HepG2 (cell line): ENCODE data around the gene HAGH. TPM values are rescaled to one million over a fixed set of nuclear protein-coding genes. Genes with fewer than 3 reads are reported as not detected.

ENCODE experiments used
- DMAP1 ChIP-seq: IDR thresholded peaks from 2 replicates; pipeline ENCODE4 v1.6.1; 2016
- GTF3A ChIP-seq: sonication (generic); formaldehyde crosslinking; conservative IDR thresholded peaks from 2 replicates; pipeline ENCODE4 v1.4.0; 2020; ENCODE audit warnings: mild to moderate bottlenecking, missing genetic modification reagents
- NCOA1 ChIP-seq: sonication (generic); formaldehyde crosslinking; IDR thresholded peaks from 2 replicates; pipeline ENCODE4 v1.9.0; 2021; ENCODE audit warnings: missing genetic modification reagents
- RBFOX2 ChIP-seq: fragments of 200-400 bp; formaldehyde crosslinking; IDR thresholded peaks from 2 replicates; pipeline ENCODE4 v1.6.1; 2017; ENCODE audit warnings: low read depth, mild to moderate bottlenecking, low read length
- SMARCE1 ChIP-seq: fragments of 450-650 bp; IDR thresholded peaks from 2 replicates; pipeline ENCODE4 v1.6.1; 2017; ENCODE audit warnings: borderline replicate concordance
- SMYD3 ChIP-seq: sonication (generic); formaldehyde crosslinking; IDR thresholded peaks from 2 replicates; pipeline ENCODE4 v1.8.1; 2023; ENCODE audit warnings: mild to moderate bottlenecking, missing genetic modification reagents
- YEATS2 ChIP-seq: sonication (generic); formaldehyde crosslinking; IDR thresholded peaks from 2 replicates; pipeline ENCODE4 v1.4.0; 2020; ENCODE audit warnings: missing genetic modification reagents, borderline replicate concordance
- ZNF446 ChIP-seq: sonication (generic); formaldehyde crosslinking; IDR thresholded peaks from 2 replicates; pipeline ENCODE4 v1.5.0; 2020; ENCODE audit warnings: mild to moderate bottlenecking, missing genetic modification reagents
- ZSCAN12 ChIP-seq: sonication (generic); formaldehyde crosslinking; IDR thresholded peaks from 2 replicates; pipeline ENCODE4 v1.9.0; 2021; ENCODE audit warnings: mild to moderate bottlenecking, missing genetic modification reagents
- ZSCAN21 ChIP-seq: sonication (generic); formaldehyde crosslinking; IDR thresholded peaks from 2 replicates; pipeline ENCODE4 v1.8.0; 2022; ENCODE audit warnings: mild to moderate bottlenecking, missing genetic modification reagents, moderate library complexity, borderline replicate concordance
- polyA plus RNA-seq, 8 experiments: library from polyadenylated mRNA; depleted of rRNA in 3 of 8; stranded (reverse) in 7 of 8; unstranded in 1 of 8; fragments of >200 nt; fragmentation: Illumina TruSeq in 4 of 8; extraction: Trizol in 4 of 8; gene quantifications; 2 replicates each; pipeline versions ENCODE4 v1.2.1 to v1.2.3, GENCODE V29; 2011 to 2016; ENCODE audit warnings: low read depth in 4 of 8, missing spikeins in 1 of 8, mixed read lengths in 1 of 8; ENCODE audit not compliant: insufficient read depth in 1 of 8
- total RNA-seq, 5 experiments: library from RNA; depleted of rRNA; stranded (reverse); fragments of >200 nt; fragmentation: Illumina TruSeq; extraction: Trizol; gene quantifications; 2 replicates each; pipeline ENCODE4 v1.2.3, GENCODE V29; 2016; ENCODE audit warnings: low read depth in 1 of 5
- TF ChIP-seq, protein P1 (sequence below): IDR thresholded peaks from 2 replicates; pipeline ENCODE4 v1.6.1; 2016; ENCODE audit warnings: control low read depth
- TF ChIP-seq, protein P2 (sequence below): sonication (generic); formaldehyde crosslinking; IDR thresholded peaks from 2 replicates; pipeline ENCODE4 v1.4.0; 2020; ENCODE audit warnings: missing genetic modification reagents, borderline replicate concordance
- TF ChIP-seq, protein P3 (sequence below): IDR thresholded peaks from 2 replicates; pipeline ENCODE4 v1.6.1; 2012; ENCODE audit warnings: inconsistent platforms
- TF ChIP-seq, protein P4 (sequence below): sonication (generic); formaldehyde crosslinking; IDR thresholded peaks from 2 replicates; pipeline ENCODE4 v1.5.1; 2020; ENCODE audit warnings: missing genetic modification reagents, mild to moderate bottlenecking, borderline replicate concordance
- TF ChIP-seq, protein P5 (sequence below): IDR thresholded peaks from 2 replicates; pipeline ENCODE4 v1.4.0; 2020; ENCODE audit warnings: mild to moderate bottlenecking, missing genetic modification reagents
- TF ChIP-seq, protein P6 (sequence below): sonication (generic); formaldehyde crosslinking; IDR thresholded peaks from 2 replicates; pipeline ENCODE4 v1.5.1; 2020; ENCODE audit warnings: mild to moderate bottlenecking, moderate library complexity, missing genetic modification reagents

Gene HAGH
- total and polyA plus RNA-seq, 2 of the 13 experiments (the other 11 are each of a cell fraction or from before 2014, with no cell fraction given), result 70.4 to 95.4 TPM

DNA sequence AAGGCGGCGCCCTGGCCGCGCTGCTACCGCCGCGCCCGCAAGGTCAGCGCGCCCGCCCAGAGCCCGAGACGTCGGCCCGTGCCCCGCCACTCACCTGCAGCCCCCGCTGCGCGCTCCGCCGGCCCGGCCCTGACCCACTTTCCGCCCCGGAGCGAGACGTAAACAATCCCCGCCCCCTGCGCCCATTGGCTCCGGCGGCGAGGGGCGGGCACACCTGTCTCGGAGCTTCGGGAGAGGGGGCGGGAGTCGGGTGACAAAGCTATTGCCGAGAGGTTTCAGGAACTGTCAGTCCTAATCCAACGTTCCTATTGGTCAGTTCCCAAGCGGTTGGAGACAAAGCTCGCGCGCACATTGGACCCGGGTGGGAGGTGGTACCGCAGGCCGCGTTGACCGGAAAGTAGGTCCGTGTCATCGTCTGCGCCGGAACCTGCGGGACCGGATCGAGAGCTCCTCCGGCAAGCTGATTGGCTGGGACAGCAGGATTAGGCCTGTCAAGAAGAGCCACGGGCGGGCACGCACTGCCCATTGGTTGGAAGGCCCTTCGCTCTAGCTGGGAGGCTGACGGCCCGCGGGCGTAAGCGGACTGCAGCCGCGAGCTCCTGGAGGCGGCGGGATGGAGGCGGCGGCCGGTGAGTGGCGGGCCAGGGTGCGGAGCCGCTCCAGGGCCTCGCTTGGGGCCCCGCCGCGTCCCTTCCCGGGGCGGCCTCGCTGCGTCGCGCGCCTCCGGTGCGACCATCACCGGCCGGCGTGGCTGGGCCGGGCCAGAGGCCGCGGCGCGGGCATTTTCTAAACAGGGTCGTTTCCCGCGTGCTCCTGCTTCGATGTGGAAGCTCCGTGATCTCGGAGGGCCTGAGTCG is 44.0 kb downstream of the HAGH start, which contains the start of the genes NUBP2 and SPSB3 (continued):
- TF ChIP-seq ZNF446 (CRISPR knock-in tag) (no peak; the same call in 1 of the 2 replicates), GTF3A (CRISPR knock-in tag) (no peak), ZSCAN12 (no peak), DMAP1 (CRISPR knock-in tag) (peak; percentile 56; the same call in 1 of the 2 replicates), NCOA1 (CRISPR knock-in tag) (no peak), YEATS2 (peak; percentile 90), SMARCE1 (no peak), ZSCAN21 (peak; percentile 20; the same call in 1 of the 2 replicates), RBFOX2 (peak; percentile 85), SMYD3 (CRISPR knock-in tag) (no peak)
- TF ChIP-seq, protein P1, sequence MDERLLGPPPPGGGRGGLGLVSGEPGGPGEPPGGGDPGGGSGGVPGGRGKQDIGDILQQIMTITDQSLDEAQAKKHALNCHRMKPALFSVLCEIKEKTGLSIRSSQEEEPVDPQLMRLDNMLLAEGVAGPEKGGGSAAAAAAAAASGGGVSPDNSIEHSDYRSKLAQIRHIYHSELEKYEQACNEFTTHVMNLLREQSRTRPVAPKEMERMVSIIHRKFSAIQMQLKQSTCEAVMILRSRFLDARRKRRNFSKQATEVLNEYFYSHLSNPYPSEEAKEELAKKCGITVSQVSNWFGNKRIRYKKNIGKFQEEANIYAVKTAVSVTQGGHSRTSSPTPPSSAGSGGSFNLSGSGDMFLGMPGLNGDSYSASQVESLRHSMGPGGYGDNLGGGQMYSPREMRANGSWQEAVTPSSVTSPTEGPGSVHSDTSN (CRISPR knock-in tag), result peak; percentile 94
- TF ChIP-seq, protein P2, sequence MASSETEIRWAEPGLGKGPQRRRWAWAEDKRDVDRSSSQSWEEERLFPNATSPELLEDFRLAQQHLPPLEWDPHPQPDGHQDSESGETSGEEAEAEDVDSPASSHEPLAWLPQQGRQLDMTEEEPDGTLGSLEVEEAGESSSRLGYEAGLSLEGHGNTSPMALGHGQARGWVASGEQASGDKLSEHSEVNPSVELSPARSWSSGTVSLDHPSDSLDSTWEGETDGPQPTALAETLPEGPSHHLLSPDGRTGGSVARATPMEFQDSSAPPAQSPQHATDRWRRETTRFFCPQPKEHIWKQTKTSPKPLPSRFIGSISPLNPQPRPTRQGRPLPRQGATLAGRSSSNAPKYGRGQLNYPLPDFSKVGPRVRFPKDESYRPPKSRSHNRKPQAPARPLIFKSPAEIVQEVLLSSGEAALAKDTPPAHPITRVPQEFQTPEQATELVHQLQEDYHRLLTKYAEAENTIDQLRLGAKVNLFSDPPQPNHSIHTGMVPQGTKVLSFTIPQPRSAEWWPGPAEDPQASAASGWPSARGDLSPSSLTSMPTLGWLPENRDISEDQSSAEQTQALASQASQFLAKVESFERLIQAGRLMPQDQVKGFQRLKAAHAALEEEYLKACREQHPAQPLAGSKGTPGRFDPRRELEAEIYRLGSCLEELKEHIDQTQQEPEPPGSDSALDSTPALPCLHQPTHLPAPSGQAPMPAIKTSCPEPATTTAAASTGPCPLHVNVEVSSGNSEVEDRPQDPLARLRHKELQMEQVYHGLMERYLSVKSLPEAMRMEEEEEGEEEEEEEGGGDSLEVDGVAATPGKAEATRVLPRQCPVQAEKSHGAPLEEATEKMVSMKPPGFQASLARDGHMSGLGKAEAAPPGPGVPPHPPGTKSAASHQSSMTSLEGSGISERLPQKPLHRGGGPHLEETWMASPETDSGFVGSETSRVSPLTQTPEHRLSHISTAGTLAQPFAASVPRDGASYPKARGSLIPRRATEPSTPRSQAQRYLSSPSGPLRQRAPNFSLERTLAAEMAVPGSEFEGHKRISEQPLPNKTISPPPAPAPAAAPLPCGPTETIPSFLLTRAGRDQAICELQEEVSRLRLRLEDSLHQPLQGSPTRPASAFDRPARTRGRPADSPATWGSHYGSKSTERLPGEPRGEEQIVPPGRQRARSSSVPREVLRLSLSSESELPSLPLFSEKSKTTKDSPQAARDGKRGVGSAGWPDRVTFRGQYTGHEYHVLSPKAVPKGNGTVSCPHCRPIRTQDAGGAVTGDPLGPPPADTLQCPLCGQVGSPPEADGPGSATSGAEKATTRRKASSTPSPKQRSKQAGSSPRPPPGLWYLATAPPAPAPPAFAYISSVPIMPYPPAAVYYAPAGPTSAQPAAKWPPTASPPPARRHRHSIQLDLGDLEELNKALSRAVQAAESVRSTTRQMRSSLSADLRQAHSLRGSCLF (CRISPR knock-in tag), result no peak
- TF ChIP-seq, protein P3, sequence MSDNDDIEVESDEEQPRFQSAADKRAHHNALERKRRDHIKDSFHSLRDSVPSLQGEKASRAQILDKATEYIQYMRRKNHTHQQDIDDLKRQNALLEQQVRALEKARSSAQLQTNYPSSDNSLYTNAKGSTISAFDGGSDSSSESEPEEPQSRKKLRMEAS, result peak; percentile 18
- TF ChIP-seq, protein P4, sequence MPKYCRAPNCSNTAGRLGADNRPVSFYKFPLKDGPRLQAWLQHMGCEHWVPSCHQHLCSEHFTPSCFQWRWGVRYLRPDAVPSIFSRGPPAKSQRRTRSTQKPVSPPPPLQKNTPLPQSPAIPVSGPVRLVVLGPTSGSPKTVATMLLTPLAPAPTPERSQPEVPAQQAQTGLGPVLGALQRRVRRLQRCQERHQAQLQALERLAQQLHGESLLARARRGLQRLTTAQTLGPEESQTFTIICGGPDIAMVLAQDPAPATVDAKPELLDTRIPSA (CRISPR knock-in tag), result no peak
- TF ChIP-seq, protein P5, sequence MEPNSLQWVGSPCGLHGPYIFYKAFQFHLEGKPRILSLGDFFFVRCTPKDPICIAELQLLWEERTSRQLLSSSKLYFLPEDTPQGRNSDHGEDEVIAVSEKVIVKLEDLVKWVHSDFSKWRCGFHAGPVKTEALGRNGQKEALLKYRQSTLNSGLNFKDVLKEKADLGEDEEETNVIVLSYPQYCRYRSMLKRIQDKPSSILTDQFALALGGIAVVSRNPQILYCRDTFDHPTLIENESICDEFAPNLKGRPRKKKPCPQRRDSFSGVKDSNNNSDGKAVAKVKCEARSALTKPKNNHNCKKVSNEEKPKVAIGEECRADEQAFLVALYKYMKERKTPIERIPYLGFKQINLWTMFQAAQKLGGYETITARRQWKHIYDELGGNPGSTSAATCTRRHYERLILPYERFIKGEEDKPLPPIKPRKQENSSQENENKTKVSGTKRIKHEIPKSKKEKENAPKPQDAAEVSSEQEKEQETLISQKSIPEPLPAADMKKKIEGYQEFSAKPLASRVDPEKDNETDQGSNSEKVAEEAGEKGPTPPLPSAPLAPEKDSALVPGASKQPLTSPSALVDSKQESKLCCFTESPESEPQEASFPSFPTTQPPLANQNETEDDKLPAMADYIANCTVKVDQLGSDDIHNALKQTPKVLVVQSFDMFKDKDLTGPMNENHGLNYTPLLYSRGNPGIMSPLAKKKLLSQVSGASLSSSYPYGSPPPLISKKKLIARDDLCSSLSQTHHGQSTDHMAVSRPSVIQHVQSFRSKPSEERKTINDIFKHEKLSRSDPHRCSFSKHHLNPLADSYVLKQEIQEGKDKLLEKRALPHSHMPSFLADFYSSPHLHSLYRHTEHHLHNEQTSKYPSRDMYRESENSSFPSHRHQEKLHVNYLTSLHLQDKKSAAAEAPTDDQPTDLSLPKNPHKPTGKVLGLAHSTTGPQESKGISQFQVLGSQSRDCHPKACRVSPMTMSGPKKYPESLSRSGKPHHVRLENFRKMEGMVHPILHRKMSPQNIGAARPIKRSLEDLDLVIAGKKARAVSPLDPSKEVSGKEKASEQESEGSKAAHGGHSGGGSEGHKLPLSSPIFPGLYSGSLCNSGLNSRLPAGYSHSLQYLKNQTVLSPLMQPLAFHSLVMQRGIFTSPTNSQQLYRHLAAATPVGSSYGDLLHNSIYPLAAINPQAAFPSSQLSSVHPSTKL, result 0 out of 2 replicates have a peak, but pooled peaks have one; percentile 20
- TF ChIP-seq, protein P6, sequence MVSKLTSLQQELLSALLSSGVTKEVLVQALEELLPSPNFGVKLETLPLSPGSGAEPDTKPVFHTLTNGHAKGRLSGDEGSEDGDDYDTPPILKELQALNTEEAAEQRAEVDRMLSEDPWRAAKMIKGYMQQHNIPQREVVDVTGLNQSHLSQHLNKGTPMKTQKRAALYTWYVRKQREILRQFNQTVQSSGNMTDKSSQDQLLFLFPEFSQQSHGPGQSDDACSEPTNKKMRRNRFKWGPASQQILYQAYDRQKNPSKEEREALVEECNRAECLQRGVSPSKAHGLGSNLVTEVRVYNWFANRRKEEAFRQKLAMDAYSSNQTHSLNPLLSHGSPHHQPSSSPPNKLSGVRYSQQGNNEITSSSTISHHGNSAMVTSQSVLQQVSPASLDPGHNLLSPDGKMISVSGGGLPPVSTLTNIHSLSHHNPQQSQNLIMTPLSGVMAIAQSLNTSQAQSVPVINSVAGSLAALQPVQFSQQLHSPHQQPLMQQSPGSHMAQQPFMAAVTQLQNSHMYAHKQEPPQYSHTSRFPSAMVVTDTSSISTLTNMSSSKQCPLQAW (CRISPR knock-in tag), result no peak
